HG03060 (cell line): ENCODE data around the gene TAF3.

ENCODE experiments used
- ATAC-seq: cut with Tn5 transposase; IDR thresholded peaks from one replicate; pipeline ENCODE4 v1.9.1; 2021; ENCODE audit warnings: low read depth, moderate number of reproducible peaks; ENCODE audit not compliant: unreplicated experiment

The TAF3 gene

GRCh38 chr10:7862121-7862514 lies 43.8 kb downstream of the TAF3 start:
- no peak for ATAC-seq

- no peak for ATAC-seq
These were observed 47.9 kb downstream of the TAF3 start for GRCh38 chr10:7866176-7866575.

- ATAC-seq, result no peak
These were observed 53.7 kb downstream of the TAF3 start for GRCh38 chr10:7872041-7872442.

GRCh38 chr10:7874864-7875263 lies 56.6 kb downstream of the TAF3 start:
- ATAC-seq, result no peak

GRCh38 chr10:7876541-7877127 lies 58.3 kb downstream of the TAF3 start:
- ATAC-seq, result no peak

- no peak for ATAC-seq
These were observed 62.8 kb downstream of the TAF3 start for GRCh38 chr10:7881119-7881518.

- ATAC-seq, result no peak
These were observed 67.8 kb downstream of the TAF3 start for GRCh38 chr10:7886056-7886455.

GRCh38 chr10:7887174-7887816 lies 69.0 kb downstream of the TAF3 start:
- ATAC-seq, result no peak

- no peak for ATAC-seq
These were observed 71.7 kb downstream of the TAF3 start for GRCh38 chr10:7889947-7890542.

GRCh38 chr10:7890781-7891180 lies 72.5 kb downstream of the TAF3 start:
- no peak for ATAC-seq

- no peak for ATAC-seq
These were observed 73.3 kb downstream of the TAF3 start for GRCh38 chr10:7891634-7892033.

- ATAC-seq, result no peak
These were observed 73.8 kb downstream of the TAF3 start for GRCh38 chr10:7892146-7892545.

GRCh38 chr10:7895699-7896090 lies 77.4 kb downstream of the TAF3 start:
- no peak for ATAC-seq

- ATAC-seq, result no peak
These were observed 78.0 kb downstream of the TAF3 start for GRCh38 chr10:7896297-7896696.

GRCh38 chr10:7901256-7901655 lies 83.0 kb downstream of the TAF3 start:
- ATAC-seq, result no peak

GRCh38 chr10:7902413-7902812 lies 84.1 kb downstream of the TAF3 start:
- no peak for ATAC-seq

GRCh38 chr10:7903851-7904250 lies 85.5 kb downstream of the TAF3 start:
- no peak for ATAC-seq

GRCh38 chr10:7906128-7906527 lies 87.8 kb downstream of the TAF3 start:
- no peak for ATAC-seq

- ATAC-seq, result no peak
These were observed 90.4 kb downstream of the TAF3 start for GRCh38 chr10:7908541-7909210.

GRCh38 chr10:7913126-7913872 lies 95.0 kb downstream of the TAF3 start:
- ATAC-seq, result no peak

GRCh38 chr10:7915923-7916536 lies 97.7 kb downstream of the TAF3 start:
- no peak for ATAC-seq
